Measurements from ENCODE around the gene TKT.

DNA sequence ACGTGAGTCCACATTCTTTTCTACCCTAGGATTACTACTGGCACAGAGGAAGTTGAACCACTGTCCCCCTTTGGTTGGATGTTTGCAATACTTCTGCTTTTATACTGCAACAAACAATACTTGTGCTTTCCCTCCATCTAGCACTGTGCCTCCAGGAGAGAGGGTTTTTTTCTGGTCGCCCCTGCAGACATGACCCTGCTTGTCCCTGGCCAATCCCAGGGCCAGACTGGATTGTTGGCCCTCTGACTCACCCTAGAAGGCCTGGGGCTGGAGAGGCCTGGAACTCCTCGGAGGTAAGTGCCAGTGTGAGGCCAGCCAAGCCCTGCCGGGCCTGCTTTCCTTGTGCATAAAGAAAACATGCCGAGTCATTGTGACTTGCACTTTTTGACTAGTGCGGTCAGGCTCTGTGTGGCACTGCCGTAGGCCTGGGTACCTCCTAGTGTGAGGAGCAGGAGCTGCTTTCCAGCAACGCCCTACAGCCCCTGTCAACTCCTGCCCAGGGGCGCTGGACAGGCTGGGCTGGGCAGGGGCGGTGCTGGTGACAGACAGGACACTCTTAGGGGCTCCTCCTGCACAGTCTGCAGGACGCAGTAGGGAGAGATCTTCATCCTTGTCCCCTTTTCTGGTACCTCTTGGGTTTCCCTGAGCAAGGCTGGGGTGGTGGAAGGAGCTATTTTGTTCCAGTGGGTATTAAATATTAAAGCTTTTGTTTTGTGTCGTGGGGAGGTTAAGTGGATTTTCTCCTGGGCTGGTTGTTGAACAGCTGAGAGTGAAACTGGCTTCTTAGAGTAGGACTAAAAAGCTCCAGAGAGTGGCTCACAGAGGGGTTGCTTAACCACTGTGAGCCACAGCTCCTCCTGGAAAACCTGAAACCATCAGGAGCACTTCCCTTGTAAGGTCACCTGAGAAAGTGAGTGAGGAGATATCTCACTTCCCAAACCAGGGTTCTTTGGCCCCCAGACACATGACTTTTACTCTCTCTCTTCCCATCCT lies 14.4 kb upstream of the TKT start:
- TF ChIP-seq CTCF (conservative IDR thresholded peaks at IDR 0.05; ENCODE audit: low read depth, low read length) (no peak), EZH2 (IDR thresholded peaks at IDR 0.05; ENCODE audit: borderline replicate concordance, low read depth, low read length, poor library complexity, severe bottlenecking) (no peak)

Measured in A673 (cell line).